ENCODE data around the gene LILRA1.
"Not testable (repeated sequence)": the region's sequence is repeated elsewhere in the genome, so short reads cannot be mapped to it uniquely, and the experiment has no call there.

LILRA1 gene

GRCh38 chr19:54573330-54573872, 20.0 kb upstream of the LILRA1 start, which contains the start of gene LILRA2:
LILRA2 (plus strand) TSS chr19:54573790; CDS start chr19:54573879, 89 bp downstream.
- Histone ChIP-seq H2BK15ac (replicated peaks; ENCODE audit: low read depth) (no peak within 1 kb of the TSS), H4K8ac (ENCODE audit: low read depth, low read length) (no peak within 1 kb of the TSS), H2BK120ac (ENCODE audit: low read depth, low read length) (no peak within 1 kb of the TSS), H3K4me3 (ENCODE audit: low read length) (no peak within 1 kb of the TSS), H3K9ac (ENCODE audit: low read length) (no peak within 1 kb of the TSS), H2AK5ac (ENCODE audit: low read length) (no peak within 1 kb of the TSS), H3K36me3 (ENCODE audit: control insufficient read depth, insufficient read depth, low read length) (no peaks in the 10 kb centered on the region), H3K23ac (ENCODE audit: low read length) (no peak within 1 kb of the TSS), H3K27me3 (ENCODE audit: insufficient read depth, low read length, poor library complexity) (no peaks in the 10 kb centered on the region), H4K5ac (ENCODE audit: low read length) (no peak within 1 kb of the TSS), H3K18ac (ENCODE audit: low read length) (no peak within 1 kb of the TSS), H3K56ac (ENCODE audit: low read length) (no peak within 1 kb of the TSS), H3K4ac (ENCODE audit: low read depth, low read length) (no peak within 1 kb of the TSS), H3K4me1 (ENCODE audit: control insufficient read depth, low read depth, low read length) (no peaks in the 10 kb centered on the region), H3K79me2 (ENCODE audit: control insufficient read depth, insufficient read depth, low read length) (no peaks in the 10 kb centered on the region), H3K4me2 (ENCODE audit: low read length) (no peak within 1 kb of the TSS), H3K79me1 (ENCODE audit: low read length) (no peaks in the 10 kb centered on the region), H3K27ac (ENCODE audit: low read depth, low read length) (no peak within 1 kb of the TSS), H2BK5ac (ENCODE audit: low read length) (no peak within 1 kb of the TSS)
- DNase-seq = no peak
- no CpG with 5 or more reads among the region's 10 CpGs for WGBS (ENCODE audit: extremely low coverage, insufficient coverage, low lambda C conversion rate)

GRCh38 chr19:54574051-54574450, 19.4 kb upstream of the LILRA1 start:
- Histone ChIP-seq H3K36me3 (ENCODE audit: control insufficient read depth, insufficient read depth, low read length) (no peaks in the 10 kb centered on the region), H3K79me1 (ENCODE audit: low read length) (no peaks in the 10 kb centered on the region), H3K4me2 (ENCODE audit: low read length) (no peak overlapping the region), H3K56ac (ENCODE audit: low read length) (no peak overlapping the region), H3K27me3 (ENCODE audit: insufficient read depth, low read length, poor library complexity) (no peaks in the 10 kb centered on the region), H3K23ac (ENCODE audit: low read length) (no peak overlapping the region), H2AK5ac (ENCODE audit: low read length) (no peak overlapping the region), H3K79me2 (ENCODE audit: control insufficient read depth, insufficient read depth, low read length) (no peaks in the 10 kb centered on the region), H3K18ac (ENCODE audit: low read length) (no peak overlapping the region), H2BK5ac (ENCODE audit: low read length) (no peak overlapping the region), H2BK120ac (ENCODE audit: low read depth, low read length) (no peak overlapping the region), H4K5ac (ENCODE audit: low read length) (no peak overlapping the region), H3K4me3 (ENCODE audit: low read length) (no peak overlapping the region), H3K9ac (ENCODE audit: low read length) (no peak overlapping the region), H2BK15ac (replicated peaks; ENCODE audit: low read depth) (no peak overlapping the region), H3K4me1 (ENCODE audit: control insufficient read depth, low read depth, low read length) (no peaks in the 10 kb centered on the region), H4K8ac (ENCODE audit: low read depth, low read length) (no peak overlapping the region), H3K27ac (ENCODE audit: low read depth, low read length) (no peak overlapping the region), H3K4ac (ENCODE audit: low read depth, low read length) (no peak overlapping the region)
- WGBS (ENCODE audit: extremely low coverage, insufficient coverage, low lambda C conversion rate) = no CpG with 5 or more reads among the region's 4 CpGs
- DNase-seq = no peak

- H2AK5ac ChIP-seq (ENCODE audit: low read length) = no peak overlapping the region
- H3K79me1 ChIP-seq (ENCODE audit: low read length) = no peaks in the 10 kb centered on the region
- no peak overlapping the region for H3K23ac ChIP-seq (ENCODE audit: low read length)
- no peak overlapping the region for H3K56ac ChIP-seq (ENCODE audit: low read length)
- H3K9ac ChIP-seq (ENCODE audit: low read length) = no peak overlapping the region
- H2BK120ac ChIP-seq (ENCODE audit: low read depth, low read length) = no peak overlapping the region
- H2BK5ac ChIP-seq (ENCODE audit: low read length) = no peak overlapping the region
- no peak overlapping the region for H4K5ac ChIP-seq (ENCODE audit: low read length)
- H3K4me2 ChIP-seq (ENCODE audit: low read length) = no peak overlapping the region
- no peaks in the 10 kb centered on the region for H3K27me3 ChIP-seq (ENCODE audit: insufficient read depth, low read length, poor library complexity)
- H3K79me2 ChIP-seq (ENCODE audit: control insufficient read depth, insufficient read depth, low read length) = no peaks in the 10 kb centered on the region
- no peaks in the 10 kb centered on the region for H3K4me1 ChIP-seq (ENCODE audit: control insufficient read depth, low read depth, low read length)
- H2BK15ac ChIP-seq (replicated peaks; ENCODE audit: low read depth) = no peak overlapping the region
- H3K4ac ChIP-seq (ENCODE audit: low read depth, low read length) = no peak overlapping the region
- DNase-seq = no peak
- H3K27ac ChIP-seq (ENCODE audit: low read depth, low read length) = no peak overlapping the region
- H3K18ac ChIP-seq (ENCODE audit: low read length) = no peak overlapping the region
- H3K36me3 ChIP-seq (ENCODE audit: control insufficient read depth, insufficient read depth, low read length) = no peaks in the 10 kb centered on the region
- H3K4me3 ChIP-seq (ENCODE audit: low read length) = no peak overlapping the region
- H4K8ac ChIP-seq (ENCODE audit: low read depth, low read length) = no peak overlapping the region
- no CpG with 5 or more reads among the region's 12 CpGs for WGBS (ENCODE audit: extremely low coverage, insufficient coverage, low lambda C conversion rate)
These were observed 18.8 kb upstream of the LILRA1 start for GRCh38 chr19:54574527-54575056.

GRCh38 chr19:54575205-54575604, 18.2 kb upstream of the LILRA1 start:
- not testable (repeated sequence) for H3K9ac ChIP-seq (ENCODE audit: low read length); H3K36me3 ChIP-seq (ENCODE audit: control insufficient read depth, insufficient read depth, low read length)
- WGBS (ENCODE audit: extremely low coverage, insufficient coverage, low lambda C conversion rate) = no CpG with 5 or more reads among the region's 9 CpGs

GRCh38 chr19:54576411-54576976, 16.9 kb upstream of the LILRA1 start:
- no peak overlapping the region for H2AK5ac ChIP-seq (ENCODE audit: low read length)
- no peak overlapping the region for H3K4ac ChIP-seq (ENCODE audit: low read depth, low read length)
- H3K27ac ChIP-seq (ENCODE audit: low read depth, low read length) = no peak overlapping the region
- H3K79me2 ChIP-seq (ENCODE audit: control insufficient read depth, insufficient read depth, low read length) = no peaks in the 10 kb centered on the region
- H4K8ac ChIP-seq (ENCODE audit: low read depth, low read length) = no peak overlapping the region
- no peak overlapping the region for H3K56ac ChIP-seq (ENCODE audit: low read length)
- no peaks in the 10 kb centered on the region for H3K27me3 ChIP-seq (ENCODE audit: insufficient read depth, low read length, poor library complexity)
- H3K9ac ChIP-seq (ENCODE audit: low read length) = no peak overlapping the region
- H4K5ac ChIP-seq (ENCODE audit: low read length) = no peak overlapping the region
- no peak overlapping the region for H3K4me2 ChIP-seq (ENCODE audit: low read length)
- no peaks in the 10 kb centered on the region for H3K36me3 ChIP-seq (ENCODE audit: control insufficient read depth, insufficient read depth, low read length)
- no peak for DNase-seq
- no peak overlapping the region for H2BK120ac ChIP-seq (ENCODE audit: low read depth, low read length)
- H3K18ac ChIP-seq (ENCODE audit: low read length) = no peak overlapping the region
- H3K4me1 ChIP-seq (ENCODE audit: control insufficient read depth, low read depth, low read length) = no peaks in the 10 kb centered on the region
- WGBS (ENCODE audit: extremely low coverage, insufficient coverage, low lambda C conversion rate) = no CpG with 5 or more reads among the region's 6 CpGs
- H3K79me1 ChIP-seq (ENCODE audit: low read length) = no peaks in the 10 kb centered on the region
- H2BK5ac ChIP-seq (ENCODE audit: low read length) = no peak overlapping the region
- H3K23ac ChIP-seq (ENCODE audit: low read length) = no peak overlapping the region
- no peak overlapping the region for H3K4me3 ChIP-seq (ENCODE audit: low read length)
- no peak overlapping the region for H2BK15ac ChIP-seq (replicated peaks; ENCODE audit: low read depth)

More at GRCh38 chr19:54575205-54575604, 18.2 kb upstream of the LILRA1 start:
- not testable (repeated sequence) for H2BK15ac ChIP-seq (replicated peaks; ENCODE audit: low read depth); H2BK120ac ChIP-seq (ENCODE audit: low read depth, low read length); H3K4me3 ChIP-seq (ENCODE audit: low read length); H4K8ac ChIP-seq (ENCODE audit: low read depth, low read length); H3K56ac ChIP-seq (ENCODE audit: low read length); H3K4me1 ChIP-seq (ENCODE audit: control insufficient read depth, low read depth, low read length); H2BK5ac ChIP-seq (ENCODE audit: low read length); H2AK5ac ChIP-seq (ENCODE audit: low read length); H3K79me2 ChIP-seq (ENCODE audit: control insufficient read depth, insufficient read depth, low read length); H3K79me1 ChIP-seq (ENCODE audit: low read length); H3K4ac ChIP-seq (ENCODE audit: low read depth, low read length); DNase-seq; H3K27me3 ChIP-seq (ENCODE audit: insufficient read depth, low read length, poor library complexity); H3K27ac ChIP-seq (ENCODE audit: low read depth, low read length); H3K18ac ChIP-seq (ENCODE audit: low read length); H3K23ac ChIP-seq (ENCODE audit: low read length); H3K4me2 ChIP-seq (ENCODE audit: low read length); H4K5ac ChIP-seq (ENCODE audit: low read length)

GRCh38 chr19:54577334-54577733, 16.1 kb upstream of the LILRA1 start:
- Histone ChIP-seq H4K8ac (ENCODE audit: low read depth, low read length) (no peak overlapping the region), H2BK15ac (replicated peaks; ENCODE audit: low read depth) (no peak overlapping the region), H2BK120ac (ENCODE audit: low read depth, low read length) (no peak overlapping the region), H3K23ac (ENCODE audit: low read length) (no peak overlapping the region), H3K18ac (ENCODE audit: low read length) (no peak overlapping the region), H4K5ac (ENCODE audit: low read length) (no peak overlapping the region), H3K4me1 (ENCODE audit: control insufficient read depth, low read depth, low read length) (no peaks in the 10 kb centered on the region), H3K27ac (ENCODE audit: low read depth, low read length) (no peak overlapping the region), H2AK5ac (ENCODE audit: low read length) (no peak overlapping the region), H3K4me2 (ENCODE audit: low read length) (no peak overlapping the region), H3K56ac (ENCODE audit: low read length) (no peak overlapping the region), H3K27me3 (ENCODE audit: insufficient read depth, low read length, poor library complexity) (no peaks in the 10 kb centered on the region), H3K4me3 (ENCODE audit: low read length) (no peak overlapping the region), H3K79me2 (ENCODE audit: control insufficient read depth, insufficient read depth, low read length) (no peaks in the 10 kb centered on the region), H3K9ac (ENCODE audit: low read length) (no peak overlapping the region), H3K36me3 (ENCODE audit: control insufficient read depth, insufficient read depth, low read length) (no peaks in the 10 kb centered on the region), H3K79me1 (ENCODE audit: low read length) (no peaks in the 10 kb centered on the region), H3K4ac (ENCODE audit: low read depth, low read length) (no peak overlapping the region), H2BK5ac (ENCODE audit: low read length) (no peak overlapping the region)
- no CpG with 5 or more reads among the region's 3 CpGs for WGBS (ENCODE audit: extremely low coverage, insufficient coverage, low lambda C conversion rate)
- DNase-seq = no peak

Data from mesendoderm (in vitro differentiated cells).